ENCODE measurements around the gene RPS10. TPM values are rescaled to one million over a fixed set of nuclear protein-coding genes. Genes with fewer than 3 reads are reported as not detected.
"Not testable (repeated sequence)": the region's sequence is repeated elsewhere in the genome, so short reads cannot be mapped to it uniquely, and the experiment has no call there.

RPS10 gene
- total and polyA plus RNA-seq, 7 experiments from 2014 or later: 1,466 to 3,151 (median 2,306) TPM

- H3K4me3 ChIP-seq (ENCODE audit: low read length): no peak overlapping the region
- ChIA-PET POLR2A (no interaction called here), CTCF (no interaction called here)
- ATAC-seq: no peak
- DNase-seq: no peak
- intact Hi-C loops (cut with micrococcal nuclease): no loop called here
- Mint-ChIP-seq H3K36me3 (peaks cover 8 to 45% (median 19%) of the 10 kb centered on the region in 5 donors), H3K4me1 (peaks cover 0 to 29% (median 18%) of the 10 kb centered on the region in 7 donors), H3K27ac (peak overlapping the region in 3 of 9 donors; percentile 5 to 65 (median 32)), H3K27me3 (no peaks in the 10 kb centered on the region), H3K9me3 (no peaks in the 10 kb centered on the region), H3K4me3 (no peak overlapping the region)
- H3K27me3 ChIP-seq (ENCODE audit: control insufficient read depth in 2 of 2, insufficient read depth in 2 of 2, low read length in 2 of 2): no peaks in the 10 kb centered on the region
- H3K9me3 ChIP-seq (ENCODE audit: control insufficient read depth in 2 of 3, low read length in 3 of 3): no peaks in the 10 kb centered on the region
- no peaks in the 10 kb centered on the region for H3K4me1 ChIP-seq (ENCODE audit: control insufficient read depth in 2 of 2, insufficient read depth in 2 of 2, low read length in 2 of 2)
- peaks cover under 1 to 70% (median 42%) of the 10 kb centered on the region in 3 experiments for H3K36me3 ChIP-seq (ENCODE audit: control insufficient read depth in 2 of 3, insufficient read depth in 3 of 3, low read length in 3 of 3)
- no peak overlapping the region for H3K27ac ChIP-seq (ENCODE audit: low read depth, low read length)
Measured at GRCh38 chr6:34418367-34418766, 7.5 kb downstream of the RPS10 start.

GRCh38 chr6:34416877-34417371, 8.9 kb downstream of the RPS10 start:
- Mint-ChIP-seq H3K4me1 (peaks cover 0 to 23% (median 14%) of the 10 kb centered on the region in 7 donors), H3K27ac (peak overlapping the region in 3 of 9 donors; percentile 1 to 32 (median 23)), H3K9me3 (no peaks in the 10 kb centered on the region), H3K27me3 (no peaks in the 10 kb centered on the region), H3K4me3 (no peak overlapping the region), H3K36me3 (peaks cover 8 to 45% (median 14%) of the 10 kb centered on the region in 5 donors)
- Histone ChIP-seq H3K9me3 (ENCODE audit: control insufficient read depth in 2 of 3, low read length in 3 of 3) (no peaks in the 10 kb centered on the region), H3K4me3 (ENCODE audit: low read length) (no peak overlapping the region), H3K4me1 (ENCODE audit: control insufficient read depth in 2 of 2, insufficient read depth in 2 of 2, low read length in 2 of 2) (no peaks in the 10 kb centered on the region), H3K36me3 (ENCODE audit: control insufficient read depth in 2 of 3, insufficient read depth in 3 of 3, low read length in 3 of 3) (peaks cover 0 to 61% (median 31%) of the 10 kb centered on the region in 3 experiments), H3K27ac (ENCODE audit: low read depth, low read length) (no peak overlapping the region), H3K27me3 (ENCODE audit: control insufficient read depth in 2 of 2, insufficient read depth in 2 of 2, low read length in 2 of 2) (no peaks in the 10 kb centered on the region)
- DNase-seq: no peak
- ATAC-seq: no peak
- ChIA-PET CTCF (interaction anchor here (1.3 to 4.3 kb wide), 4 partner anchors 168 to 261 kb away, joined by 4 to 64 read pairs (median 26); partner anchors contain the start of gene SMIM29), POLR2A (interaction anchor here (0.6 to 3.3 kb wide), 4 partner anchors 9 to 194 kb away, joined by 3 to 22 read pairs (median 10); partner anchors contain the start of genes RPS10 and SMIM29)
- intact Hi-C loops (cut with micrococcal nuclease): no loop called here

- CTCF ChIA-PET: interaction anchor here (0.6 to 4.3 kb wide), 28 partner anchors 8 to 725 kb away, joined by 3 to 64 read pairs (median 3); partner anchors contain the start of genes HMGA1, RPS10 and SMIM29
- no peaks in the 10 kb centered on the region for H3K9me3 Mint-ChIP-seq
- no peak overlapping the region for H3K4me3 Mint-ChIP-seq
- Histone ChIP-seq H3K4me3 (ENCODE audit: low read length) (no peak overlapping the region), H3K4me1 (ENCODE audit: control insufficient read depth in 2 of 2, insufficient read depth in 2 of 2, low read length in 2 of 2) (no peaks in the 10 kb centered on the region), H3K27me3 (ENCODE audit: control insufficient read depth in 2 of 2, insufficient read depth in 2 of 2, low read length in 2 of 2) (no peaks in the 10 kb centered on the region), H3K27ac (ENCODE audit: low read depth, low read length) (no peak overlapping the region), H3K9me3 (ENCODE audit: control insufficient read depth in 2 of 3, low read length in 3 of 3) (no peaks in the 10 kb centered on the region), H3K36me3 (ENCODE audit: control insufficient read depth in 2 of 3, insufficient read depth in 3 of 3, low read length in 3 of 3) (peaks cover 0 to 44% (median 24%) of the 10 kb centered on the region in 3 experiments)
- DNase-seq: peak in 7 of 9 donors; percentile 38 to 63 (median 56)
- POLR2A ChIA-PET: interaction anchor here (0.6 to 3.3 kb wide), 10 partner anchors 10 to 519 kb away, joined by 3 to 22 read pairs (median 4); partner anchors contain the start of genes HMGA1, RPS10 and SMIM29
- H3K27ac Mint-ChIP-seq: peak overlapping the region in 4 of 9 donors; percentile 17 to 56 (median 45)
- H3K36me3 Mint-ChIP-seq: peaks cover 8 to 41% (median 14%) of the 10 kb centered on the region in 5 donors
- peaks cover 0 to 17% (median 9%) of the 10 kb centered on the region in 7 donors for H3K4me1 Mint-ChIP-seq
- intact Hi-C loops (cut with micrococcal nuclease): loop anchor here (1.0 to 2.0 kb wide), 4 partner anchors 22 to 251 kb away; partner anchors contain the start of genes SMIM29 (in 2 of the 2) and NUDT3 (in 1 of the 2)
- ATAC-seq: peak; percentile 88
- H3K27me3 Mint-ChIP-seq: no peaks in the 10 kb centered on the region
Measured at GRCh38 chr6:34414999-34415858, 10.6 kb downstream of the RPS10 start.

GRCh38 chr6:34412643-34413214, 13.1 kb downstream of the RPS10 start:
- no peaks in the 10 kb centered on the region for H3K27me3 Mint-ChIP-seq
- peaks cover 0 to 24% (median 11%) of the 10 kb centered on the region in 3 experiments for H3K36me3 ChIP-seq (ENCODE audit: control insufficient read depth in 2 of 3, insufficient read depth in 3 of 3, low read length in 3 of 3)
- no peaks in the 10 kb centered on the region for H3K9me3 ChIP-seq (ENCODE audit: control insufficient read depth in 2 of 3, low read length in 3 of 3)
- ChIA-PET POLR2A (no interaction called here), CTCF (no interaction called here)
- peak overlapping the region in 2 of 9 donors; percentile 2 to 56 for H3K27ac Mint-ChIP-seq
- peaks cover 5 to 27% (median 7%) of the 10 kb centered on the region in 5 donors for H3K36me3 Mint-ChIP-seq
- no peak overlapping the region for H3K4me3 Mint-ChIP-seq
- H3K4me1 ChIP-seq (ENCODE audit: control insufficient read depth in 2 of 2, insufficient read depth in 2 of 2, low read length in 2 of 2): no peaks in the 10 kb centered on the region
- H3K4me1 Mint-ChIP-seq: peaks cover 0 to 11% (median 5%) of the 10 kb centered on the region in 7 donors
- no peaks in the 10 kb centered on the region for H3K9me3 Mint-ChIP-seq
- ATAC-seq: no peak
- H3K27ac ChIP-seq (ENCODE audit: low read depth, low read length): no peak overlapping the region
- intact Hi-C loops (cut with micrococcal nuclease): no loop called here
- no peak overlapping the region for H3K4me3 ChIP-seq (ENCODE audit: low read length)
- H3K27me3 ChIP-seq (ENCODE audit: control insufficient read depth in 2 of 2, insufficient read depth in 2 of 2, low read length in 2 of 2): no peaks in the 10 kb centered on the region
- DNase-seq: no peak

GRCh38 chr6:34412016-34412415, 13.9 kb downstream of the RPS10 start:
- intact Hi-C loops (cut with micrococcal nuclease): no loop called here
- DNase-seq: no peak

GRCh38 chr6:34407915-34408314, 18.0 kb downstream of the RPS10 start:
- H3K27me3 ChIP-seq (ENCODE audit: control insufficient read depth in 2 of 2, insufficient read depth in 2 of 2, low read length in 2 of 2); H3K4me1 ChIP-seq (ENCODE audit: control insufficient read depth in 2 of 2, insufficient read depth in 2 of 2, low read length in 2 of 2); H3K4me3 Mint-ChIP-seq; H3K4me3 ChIP-seq (ENCODE audit: low read length); CTCF ChIA-PET; H3K9me3 Mint-ChIP-seq; H3K27me3 Mint-ChIP-seq; H3K27ac Mint-ChIP-seq; H3K27ac ChIP-seq (ENCODE audit: low read depth, low read length); intact Hi-C loops (cut with micrococcal nuclease); POLR2A ChIA-PET; H3K9me3 ChIP-seq (ENCODE audit: control insufficient read depth in 2 of 3, low read length in 3 of 3); ATAC-seq; H3K4me1 Mint-ChIP-seq; DNase-seq; H3K36me3 ChIP-seq (ENCODE audit: control insufficient read depth in 2 of 3, insufficient read depth in 3 of 3, low read length in 3 of 3): not testable (repeated sequence)
- H3K36me3 Mint-ChIP-seq: peaks cover 0 to 18% (median 4%) of the 10 kb centered on the region in 5 donors

More at GRCh38 chr6:34412016-34412415, 13.9 kb downstream of the RPS10 start:
- ATAC-seq: no peak
- no peak overlapping the region for H3K4me3 ChIP-seq (ENCODE audit: low read length)
- no peaks in the 10 kb centered on the region for H3K4me1 ChIP-seq (ENCODE audit: control insufficient read depth in 2 of 2, insufficient read depth in 2 of 2, low read length in 2 of 2)
- Mint-ChIP-seq H3K27ac (peak overlapping the region in 3 of 9 donors; percentile 18 to 51 (median 36)), H3K36me3 (peaks cover 3 to 21% (median 5%) of the 10 kb centered on the region in 5 donors), H3K4me1 (peaks cover 0 to 7% (median 5%) of the 10 kb centered on the region in 7 donors), H3K9me3 (no peaks in the 10 kb centered on the region), H3K4me3 (no peak overlapping the region), H3K27me3 (no peaks in the 10 kb centered on the region)
- no peak overlapping the region for H3K27ac ChIP-seq (ENCODE audit: low read depth, low read length)
- no peaks in the 10 kb centered on the region for H3K9me3 ChIP-seq (ENCODE audit: control insufficient read depth in 2 of 3, low read length in 3 of 3)
- H3K36me3 ChIP-seq (ENCODE audit: control insufficient read depth in 2 of 3, insufficient read depth in 3 of 3, low read length in 3 of 3): peaks cover 0 to 17% (median 8%) of the 10 kb centered on the region in 3 experiments
- CTCF ChIA-PET: interaction anchor here (1.4 kb wide), 1 partner anchor 215 kb away, joined by 4 read pairs; no protein-coding TSS in a partner anchor
- POLR2A ChIA-PET: no interaction called here
- H3K27me3 ChIP-seq (ENCODE audit: control insufficient read depth in 2 of 2, insufficient read depth in 2 of 2, low read length in 2 of 2): no peaks in the 10 kb centered on the region

Data from naive thymus-derived CD4-positive, alpha-beta T cell (primary cell).